Naive B cell (primary cell): ENCODE measurements around the gene GIMAP5. TPM values are rescaled to one million over a fixed set of nuclear protein-coding genes. Genes with fewer than 3 reads are reported as not detected.
A peak's percentile ranks its signal among the peaks of the same experiment; 100 is the strongest.

ENCODE experiments used
- ATAC-seq, 2 donors: fragments of 150-1000 bp; cut with Tn5 transposase; 2 replicates each; pipeline ENCODE4 v1.10.0; 2021; ENCODE audit warnings: low read depth in 2 of 2, mild to moderate bottlenecking in 2 of 2, moderate library complexity in 2 of 2
- DNase-seq: peaks from one replicate; pipeline ENCODE4 v3.0.0; 2022
- H3K27ac Mint-ChIP-seq, 6 donors: one replicate each; pipeline ENCODE4 v1.8.0; 2020 to 2022; ENCODE audit warnings: mild to moderate bottlenecking in 6 of 6, mixed read lengths in 6 of 6, moderate library complexity in 5 of 6, inconsistent platforms in 2 of 6
- H3K27me3 Mint-ChIP-seq, 3 donors: one replicate each; pipeline ENCODE4 v1.8.0; 2021 to 2022; ENCODE audit warnings: mixed read lengths in 3 of 3, mild to moderate bottlenecking in 1 of 3
- H3K36me3 Mint-ChIP-seq, 2 donors: one replicate each; pipeline ENCODE4 v1.8.0; 2020 to 2022; ENCODE audit warnings: mixed read lengths in 2 of 2, inconsistent platforms in 1 of 2, mild to moderate bottlenecking in 1 of 2
- H3K4me1 Mint-ChIP-seq, 3 donors: one replicate each; pipeline ENCODE4 v1.8.0; 2020 to 2022; ENCODE audit warnings: mixed read lengths in 3 of 3, inconsistent platforms in 1 of 3, mild to moderate bottlenecking in 1 of 3, moderate library complexity in 1 of 3
- H3K4me3 Mint-ChIP-seq, 8 donors: one replicate each; pipeline ENCODE4 v1.8.0; 2020 to 2022; ENCODE audit warnings: mild to moderate bottlenecking in 8 of 8, mixed read lengths in 8 of 8, moderate library complexity in 8 of 8, inconsistent platforms in 2 of 8
- H3K9me3 Mint-ChIP-seq, 7 donors: one replicate each; pipeline ENCODE4 v1.8.0; 2020 to 2022; ENCODE audit warnings: mixed read lengths in 7 of 7, mild to moderate bottlenecking in 5 of 7, inconsistent platforms in 2 of 7, moderate library complexity in 1 of 7
- polyA plus RNA-seq, 6 donors: library from polyadenylated mRNA; unstranded; fragments of 300-500 nt; fragmentation: Illumina TruSeq; gene quantifications; one replicate each; pipeline ENCODE4 v1.2.3, GENCODE V29; 2021; ENCODE audit warnings: low read depth in 6 of 6

The GIMAP5 gene
- polyA plus RNA-seq, 6 donors from 2014 or later = 0.26 to 2.5 (median 1.1) TPM

DNA sequence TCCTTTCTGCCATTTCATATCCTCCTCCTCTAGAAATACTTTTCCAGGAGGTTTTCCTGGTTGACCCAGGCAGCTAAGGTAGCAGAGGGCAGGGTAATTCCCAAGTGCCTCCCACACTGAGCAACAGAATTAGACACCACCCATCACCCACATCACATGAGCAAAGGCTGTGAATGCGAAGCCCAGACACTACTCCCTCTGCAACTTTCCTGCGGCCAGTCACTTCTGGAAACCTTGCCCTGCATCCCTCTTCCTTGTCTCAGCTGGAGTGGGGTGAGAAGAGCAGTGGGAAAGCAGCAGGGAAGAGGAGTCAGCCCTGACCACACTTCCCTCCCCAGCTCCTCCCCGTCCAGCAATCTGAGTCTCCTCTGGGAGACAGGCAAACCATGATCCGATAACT is 47.7 kb downstream of the GIMAP5 start:
- Mint-ChIP-seq H3K9me3 (no peaks in the 10 kb centered on the region), H3K36me3 (no peaks in the 10 kb centered on the region), H3K4me1 (peaks cover 8 to 12% (median 10%) of the 10 kb centered on the region in 3 donors), H3K27ac (peak overlapping the region in 1 of 6 donors; percentile 17), H3K27me3 (peaks cover 12 to 15% (median 13%) of the 10 kb centered on the region in 3 donors), H3K4me3 (no peak overlapping the region)
- DNase-seq (no peak), ATAC-seq (no peak)

DNA sequence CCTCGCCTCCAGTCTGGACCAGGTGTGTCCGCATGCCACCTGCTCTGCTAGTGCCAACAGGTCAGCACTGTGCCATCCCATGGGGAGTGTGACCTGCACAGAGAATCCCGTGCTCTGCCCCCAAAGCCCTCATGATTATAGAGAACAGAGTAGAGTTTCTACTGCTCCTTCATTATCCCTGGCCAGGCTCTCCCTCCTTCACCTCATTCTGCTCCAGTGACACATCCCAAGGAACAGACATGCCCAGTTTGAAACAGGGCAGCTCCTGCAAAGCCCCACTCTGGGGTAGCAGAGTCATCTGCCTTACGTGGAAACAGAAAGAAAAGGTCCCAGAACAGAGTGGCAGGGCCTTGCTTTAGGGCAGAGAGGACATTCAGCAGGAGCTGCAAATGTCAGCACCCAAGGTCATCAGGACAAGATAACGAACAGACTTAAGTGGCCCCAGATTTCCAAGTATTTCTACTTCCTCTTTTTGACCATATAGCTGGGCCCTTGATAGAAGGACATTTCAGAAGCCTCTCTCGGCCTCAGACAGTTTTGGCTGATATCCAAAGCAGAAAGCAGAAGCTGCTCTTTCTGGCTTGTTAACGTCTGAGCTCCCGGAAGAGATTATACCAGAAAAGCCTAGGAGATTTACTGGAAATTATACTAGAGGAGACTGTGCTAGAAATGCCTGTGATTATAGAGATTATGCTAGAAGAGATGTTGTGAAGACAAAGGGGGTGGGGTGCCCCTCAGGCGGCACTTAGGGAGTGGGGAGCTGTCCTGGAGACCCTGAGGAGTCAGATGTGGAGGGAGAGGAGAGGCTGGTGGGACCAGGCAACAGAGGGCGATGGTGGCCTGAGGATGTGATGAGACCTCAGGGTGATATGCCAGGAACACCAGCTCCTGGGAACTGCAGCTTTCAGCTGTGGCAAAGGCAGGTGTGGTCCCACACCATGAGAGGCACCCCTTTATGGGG is 50.4 kb downstream of the GIMAP5 start:
- Mint-ChIP-seq H3K4me1 (peaks cover 8 to 12% (median 10%) of the 10 kb centered on the region in 3 donors), H3K27me3 (peaks cover 11 to 23% (median 17%) of the 10 kb centered on the region in 3 donors), H3K4me3 (no peak overlapping the region), H3K36me3 (no peaks in the 10 kb centered on the region), H3K9me3 (no peaks in the 10 kb centered on the region), H3K27ac (peak overlapping the region in 1 of 6 donors; percentile 31)
- no peak for ATAC-seq
- DNase-seq = no peak

DNA sequence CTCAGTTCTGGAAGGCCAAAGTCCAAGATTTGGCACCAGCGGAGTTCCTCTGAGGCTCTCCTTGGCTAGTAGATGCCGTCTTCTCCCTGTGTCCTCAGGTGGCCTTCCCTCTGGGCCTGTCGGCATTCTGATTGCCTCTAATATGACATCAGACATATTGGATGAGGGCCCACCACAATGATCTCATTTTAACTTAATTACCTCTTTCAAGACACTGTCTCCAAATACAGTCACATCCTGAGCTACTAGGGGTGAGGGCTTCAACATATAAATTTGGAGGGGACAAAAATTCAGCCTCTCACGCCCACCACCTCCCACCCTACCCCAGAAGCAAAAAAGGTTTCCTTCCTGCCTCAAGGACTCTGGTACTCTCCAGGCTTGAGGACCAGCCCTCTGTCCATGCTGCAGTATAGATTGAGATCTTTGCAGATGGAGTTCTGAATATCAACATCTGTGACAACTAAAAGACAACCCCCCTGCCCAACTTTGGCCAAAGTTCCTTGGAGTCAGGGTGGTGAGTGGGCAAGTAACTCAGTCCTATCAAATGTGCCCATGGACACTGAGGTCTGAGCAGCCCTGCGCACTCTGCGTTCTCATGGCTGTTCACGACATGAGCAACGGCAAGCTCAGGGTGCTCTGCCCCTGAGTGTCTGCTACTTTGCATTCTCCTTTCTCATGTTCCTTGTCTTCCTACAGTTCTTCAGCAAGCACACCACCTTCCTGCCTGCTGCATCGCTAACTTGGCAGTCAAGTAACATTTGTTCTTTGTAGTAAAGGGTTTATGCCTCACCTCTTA is 51.5 kb downstream of the GIMAP5 start:
- peak overlapping the region in 1 of 8 donors; percentile 15 for H3K4me3 Mint-ChIP-seq
- DNase-seq (no peak), ATAC-seq (no peak)
- H3K27ac Mint-ChIP-seq = no peak overlapping the region
- peaks cover 11 to 23% (median 14%) of the 10 kb centered on the region in 3 donors for H3K27me3 Mint-ChIP-seq
- H3K4me1 Mint-ChIP-seq = peaks cover 8 to 12% (median 10%) of the 10 kb centered on the region in 3 donors
- no peaks in the 10 kb centered on the region for H3K9me3 Mint-ChIP-seq
- no peaks in the 10 kb centered on the region for H3K36me3 Mint-ChIP-seq

DNA sequence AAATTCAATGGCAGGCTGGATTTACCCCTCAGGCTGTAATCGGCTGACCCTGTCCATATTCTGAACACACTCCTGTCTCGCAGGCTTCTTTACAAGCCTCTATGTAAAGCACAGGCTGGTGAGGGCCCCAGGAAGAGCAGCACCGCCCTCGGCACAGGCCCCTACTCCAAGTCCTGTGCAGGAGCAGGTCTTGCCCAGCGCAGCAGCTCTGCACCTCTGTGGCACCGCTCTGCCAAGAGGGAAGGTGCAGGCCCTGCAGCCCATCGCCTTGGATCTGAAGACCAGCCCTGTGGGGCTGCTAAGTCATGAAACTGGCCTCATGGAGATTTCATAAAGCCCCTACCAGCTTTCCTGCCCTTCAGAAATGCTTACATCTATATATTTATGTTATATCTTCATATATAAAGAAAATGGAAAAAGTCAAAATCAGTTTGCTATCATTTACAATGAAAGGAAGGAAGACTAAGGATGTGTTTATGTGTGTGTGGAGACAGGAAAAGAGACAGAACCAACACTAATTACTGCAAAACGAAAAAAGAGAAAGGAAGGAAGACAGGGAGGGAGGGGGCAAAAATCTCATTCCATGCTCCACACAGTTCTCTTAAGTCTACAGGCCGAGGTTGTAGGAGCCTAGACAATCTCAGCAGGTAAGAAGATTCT is 53.3 kb downstream of the GIMAP5 start:
- no peak overlapping the region for H3K27ac Mint-ChIP-seq
- H3K27me3 Mint-ChIP-seq = peaks cover 11 to 23% (median 14%) of the 10 kb centered on the region in 3 donors
- no peak overlapping the region for H3K4me3 Mint-ChIP-seq
- ATAC-seq (no peak), DNase-seq (no peak)
- no peaks in the 10 kb centered on the region for H3K36me3 Mint-ChIP-seq
- no peaks in the 10 kb centered on the region for H3K9me3 Mint-ChIP-seq
- H3K4me1 Mint-ChIP-seq = peaks cover 8 to 12% (median 10%) of the 10 kb centered on the region in 3 donors

DNA sequence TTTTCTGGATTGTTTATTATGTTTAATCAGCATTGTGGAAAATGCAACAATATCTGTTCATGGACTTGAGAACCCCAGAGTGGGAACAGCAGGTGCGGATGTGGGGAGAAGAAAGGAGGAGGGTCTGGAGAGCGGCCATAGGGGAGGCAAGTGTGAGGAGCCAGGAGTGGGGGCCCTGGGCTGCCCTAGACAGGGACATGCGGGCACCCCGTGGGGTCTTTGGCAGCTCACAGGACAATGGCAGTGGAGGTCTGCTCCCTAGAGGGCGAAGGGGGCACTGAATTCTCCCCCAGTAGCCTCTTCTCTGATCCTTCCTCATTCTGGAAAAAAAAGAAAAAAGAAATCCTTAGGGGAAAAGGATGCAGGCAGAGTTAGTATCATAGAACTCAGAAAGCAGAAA is 54.1 kb downstream of the GIMAP5 start:
- H3K9me3 Mint-ChIP-seq = peaks cover 0 to 7% (median 0%) of the 10 kb centered on the region in 7 donors
- no peak overlapping the region for H3K27ac Mint-ChIP-seq
- DNase-seq = no peak
- peaks cover 8 to 10% (median 10%) of the 10 kb centered on the region in 3 donors for H3K4me1 Mint-ChIP-seq
- peaks cover 13 to 23% (median 14%) of the 10 kb centered on the region in 3 donors for H3K27me3 Mint-ChIP-seq
- H3K36me3 Mint-ChIP-seq = no peaks in the 10 kb centered on the region
- ATAC-seq = no peak
- no peak overlapping the region for H3K4me3 Mint-ChIP-seq

DNA sequence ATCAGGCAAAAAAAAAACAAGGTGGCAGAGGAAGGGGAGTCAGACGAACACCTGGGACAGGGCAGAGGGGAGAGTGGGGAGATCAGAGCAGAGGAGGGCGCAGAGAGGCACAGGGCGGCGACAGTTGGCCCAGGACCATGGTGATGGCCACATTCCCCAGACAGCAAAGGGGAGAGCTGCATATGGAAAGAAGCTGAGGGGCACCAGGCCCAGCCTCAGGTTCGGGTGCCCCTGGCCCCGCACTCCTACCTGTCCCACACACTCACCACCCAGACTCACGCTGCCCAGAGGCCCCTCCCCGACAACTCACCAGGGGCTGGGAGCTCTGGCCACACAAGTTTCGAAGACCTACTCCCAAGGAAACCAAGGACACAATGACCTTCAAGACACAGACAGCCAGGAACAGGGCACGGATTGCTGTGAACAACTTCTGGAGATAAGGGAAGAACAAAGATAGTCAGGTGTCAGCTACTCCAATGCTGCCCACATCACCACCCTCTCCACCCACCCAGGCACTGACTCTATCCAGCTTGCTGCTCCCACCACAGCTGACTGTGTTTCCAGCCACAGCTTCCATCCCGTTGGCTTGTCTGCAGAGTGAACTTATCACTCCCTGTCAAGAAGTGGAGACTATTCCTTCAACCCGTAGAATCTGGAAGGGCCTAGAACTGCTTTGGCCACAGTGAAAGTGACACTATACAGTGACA is 54.7 kb downstream of the GIMAP5 start:
- Mint-ChIP-seq H3K9me3 (peaks cover 0 to 8% (median 0%) of the 10 kb centered on the region in 7 donors), H3K4me3 (no peak overlapping the region)

More for the DNA sequence above, 54.7 kb downstream of the GIMAP5 start:
- Mint-ChIP-seq H3K27me3 (peaks cover 14 to 24% (median 18%) of the 10 kb centered on the region in 3 donors), H3K27ac (no peak overlapping the region), H3K36me3 (no peaks in the 10 kb centered on the region), H3K4me1 (peaks cover 8 to 10% (median 10%) of the 10 kb centered on the region in 3 donors)
- ATAC-seq (no peak), DNase-seq (no peak)

Other genes starting within 250 kb of the GIMAP5 start
- gene GIMAP7, start 222.5 kb upstream of the GIMAP5 start, polyA plus RNA-seq = 1 to 10 TPM in 5 of 6 donors, under 1 TPM in 1; 0.36 to 5.2 (median 1.5) TPM
- 1 to 10 TPM in 5 of 6 donors, under 1 TPM in 1; 0.75 to 4.4 (median 1.5) TPM for gene GIMAP4, start 170.0 kb upstream of the GIMAP5 start, polyA plus RNA-seq
- 1 to 10 TPM in 1 of 6 donors, under 1 TPM in 5; 0.22 to 1.4 (median 0.31) TPM for gene GIMAP6, start 105.0 kb upstream of the GIMAP5 start, polyA plus RNA-seq
- gene GIMAP2, start 51.7 kb upstream of the GIMAP5 start, polyA plus RNA-seq = 10 to 100 TPM in 5 of 6 donors, 1 to 10 TPM in 1; 8.2 to 40.4 (median 14.0) TPM
- 1 to 10 TPM in 3 of 6 donors, under 1 TPM in 3; 0.58 to 1.8 (median 0.92) TPM for gene GIMAP1, start 20.8 kb upstream of the GIMAP5 start, polyA plus RNA-seq
- gene TMEM176B, start 62.9 kb downstream of the GIMAP5 start, polyA plus RNA-seq = 1 to 10 TPM in 2 of 6 donors, under 1 TPM in 1, not detected in 3; 0.23 to 1.8 (median 1.3) TPM
- gene TMEM176A, start 63.4 kb downstream of the GIMAP5 start, polyA plus RNA-seq = 1 to 10 TPM in 1 of 6 donors, under 1 TPM in 1, not detected in 4; 0.44 to 1.9 TPM
- not detected for gene AOC1, start 115.1 kb downstream of the GIMAP5 start, polyA plus RNA-seq
- gene KCNH2, start 240.9 kb downstream of the GIMAP5 start, polyA plus RNA-seq = under 1 TPM in 3 of 6 donors, not detected in 3; 0.17 to 0.29 (median 0.29) TPM